Heart right ventricle (tissue), 16 donors: ENCODE measurements around the gene BAHD1. TPM values are rescaled to one million over a fixed set of nuclear protein-coding genes. Genes with fewer than 3 reads are reported as not detected.
A peak's percentile ranks its signal among the peaks of the same experiment; 100 is the strongest.

Experiments
- ATAC-seq, 8 donors: fragments of 200-7000 bp; cut with Tn5 transposase; one replicate each; pipeline ENCODE4 v1.9.1; 2020; ENCODE audit warnings: mild to moderate bottlenecking in 8 of 8, moderate library complexity in 8 of 8, moderate number of reproducible peaks in 1 of 8
- DNase-seq, 2 donors: peaks; one replicate each; pipeline ENCODE4 v3.0.0-alpha.2; 2020
- H3K27ac ChIP-seq, 10 donors: fragments of 200-600 bp; sonication (generic) in 2 of 10; one replicate each; pipeline versions ENCODE4 v1.5.0 to v1.8.0; 2020 to 2022; ENCODE audit warnings: mild to moderate bottlenecking in 3 of 10
- H3K27me3 ChIP-seq, 7 donors: fragments of 200-600 bp; one replicate each; pipeline ENCODE4 v1.8.0; 2021 to 2022; ENCODE audit warnings: mild to moderate bottlenecking in 2 of 7
- H3K36me3 ChIP-seq, 9 donors: fragments of 200-600 bp; sonication (generic) in 1 of 9; one replicate each; pipeline versions ENCODE4 v1.5.0 to v1.8.0; 2020 to 2022; ENCODE audit warnings: mild to moderate bottlenecking in 2 of 9
- H3K4me1 ChIP-seq, 9 donors: fragments of 200-600 bp; sonication (generic) in 1 of 9; one replicate each; pipeline versions ENCODE4 v1.5.0 to v1.8.0; 2020 to 2022; ENCODE audit warnings: mild to moderate bottlenecking in 4 of 9
- H3K4me3 ChIP-seq, 10 donors: fragments of 200-600 bp; sonication (generic) in 2 of 10; one replicate each; pipeline versions ENCODE4 v1.5.0 to v1.8.0; 2020 to 2022; ENCODE audit warnings: mild to moderate bottlenecking in 7 of 10, moderate library complexity in 2 of 10
- H3K9me3 ChIP-seq, 11 donors: fragments of 200-600 bp in 10 of 11; sonication (generic) in 2 of 11; one replicate each; pipeline versions ENCODE4 v1.5.0 to v1.8.0; 2013 to 2022; ENCODE audit warnings: mild to moderate bottlenecking in 2 of 11, control low read depth in 1 of 11, moderate library complexity in 1 of 11
- CTCF ChIP-seq, 9 donors: fragments of 200-600 bp; sonication (generic) in 2 of 9; IDR thresholded peaks; one replicate each; pipeline versions ENCODE4 v1.5.0 to v1.8.0; 2021 to 2022; ENCODE audit warnings: antibody characterized with exemption in 9 of 9, mild to moderate bottlenecking in 5 of 9, moderate library complexity in 1 of 9
- WGBS, 2 donors: extraction: QIAGEN DNeasy Blood & Tissue Kit; methylation state at CpG; one replicate each; pipeline ENCODE4 v1.1.7; 2013; ENCODE audit warnings: inconsistent platforms in 1 of 2; 5-methylcytosine and 5-hydroxymethylcytosine counted together
- intact Hi-C, 10 donors: fragments of 100-400 bp; cut with DNase I; formaldehyde crosslinking; loops; one replicate each; pipeline versions ENCODE4 v1.11.1 to v1.14.2; 2022
- polyA plus RNA-seq, 2 donors: library from polyadenylated mRNA; stranded (reverse); fragments of 200-250 nt; gene quantifications; one replicate each; pipeline ENCODE4 v1.2.3, GENCODE V29; 2013
- total RNA-seq, 10 donors: library from RNA; stranded (reverse); fragmentation: NEBNext Ultra II Directional in 3 of 10; extraction: Animal tissue kit (Norgen Biotek cat#: 25700) in 3 of 10; gene quantifications; one replicate each; pipeline versions ENCODE4 v1.2.1 to v1.2.4, GENCODE V29; 2021 to 2023
- donor health status: Arrhythmogenic right ventricular cardiomyopathy.
- donor health status: ischemic (EF 13 %, LVEDD 7.1; RV severe dilation, severe dysfunction).
- donor health status: healthy with polysubstance abuse.
- donor health status: DM: no; HTN: yes; CAD: no.
- donor health status: DM: no; HTN: no; CAD: no.
- donor health status: ischemic (EF 25% LVEDD 6.9; RV normal size, moderate dysfunction).
- donor health status: ischemic (EF 25% LVEDD 5.7; RV mildly dilated, moderate dysfunction).
- donor health status: healthy.
- donor health status: DM: yes; HTN: yes; CAD: no.
- donor health status: Ischemic cardiomyopathy.
- donor health status: ischemic (EF 35%, LVEDD 5.7; RV mildly dilated, moderate dysfunction).
- donor health status: nonischemic (EF 11% LVEDD 7.7; RV severe dilation, severe dysfunction).
- donor health status: DM: yes; HTN: yes; CAD: no.
- donor health status: PGD.
- donor health status: ischemic (EF 29% LVEDD 5.4; RV normal size, mild dysfunction).
- donor health status: nonischemic (EF 23%, LVEDD 6.1; RV moderate dilation, normal function).

The BAHD1 gene
- total and polyA plus RNA-seq, 12 donors = 8.9 to 17.8 (median 15.8) TPM

GRCh38 chr15:40441565-40442531 lies 1.1 kb downstream of the BAHD1 start:
- Histone ChIP-seq H3K9me3 (no peaks in the 10 kb centered on the region), H3K27me3 (peaks cover 0 to 43% (median 9%) of the 10 kb centered on the region in 7 donors), H3K4me1 (peaks cover 12 to 80% (median 58%) of the 10 kb centered on the region in 9 donors), H3K36me3 (no peaks in the 10 kb centered on the region), H3K27ac (peak overlapping the region in 9 of 10 donors; percentile 28 to 85 (median 75)), H3K4me3 (peak overlapping the region; percentile 73 to 99 (median 88))
- ATAC-seq (peak in 2 of 8 donors; percentile 1 to 8), DNase-seq (no peak)
- intact Hi-C loops = loop anchor here in 3 of 10 donors (5.0 to 10.0 kb wide), 2 partner anchors 63 to 65 kb away; no protein-coding TSS in a partner anchor
- TF ChIP-seq CTCF (IDR thresholded peaks at IDR 0.05) = peak in 6 of 9 donors; percentile 17 to 52 (median 33)
- 1 to 2% methylated on average over 94 to 117 of the region's 119 CpGs for WGBS, 2 donors

- WGBS, 2 donors = 68 to 71% methylated on average over 4 of the region's 4 CpGs
- Histone ChIP-seq H3K27ac (peak overlapping the region in 2 of 10 donors; percentile 5 to 67), H3K4me1 (peaks cover 9 to 72% (median 53%) of the 10 kb centered on the region in 9 donors), H3K4me3 (peak overlapping the region in 2 of 10 donors; percentile 79 to 88), H3K9me3 (no peaks in the 10 kb centered on the region), H3K36me3 (no peaks in the 10 kb centered on the region), H3K27me3 (peaks cover 0 to 29% (median 0%) of the 10 kb centered on the region in 7 donors)
- intact Hi-C loops = loop anchor here in 3 of 10 donors (5.0 to 10.0 kb wide), 2 partner anchors 62 to 64 kb away; no protein-coding TSS in a partner anchor
- DNase-seq (no peak), ATAC-seq (no peak)
- TF ChIP-seq CTCF (IDR thresholded peaks at IDR 0.05) = no peak
These were observed 2.5 kb downstream of the BAHD1 start for GRCh38 chr15:40443255-40443654.

- H3K27ac ChIP-seq = peak overlapping the region in 1 of 10 donors; percentile 67
- no peaks in the 10 kb centered on the region for H3K9me3 ChIP-seq
- DNase-seq (no peak), ATAC-seq (no peak)
- H3K4me1 ChIP-seq = peaks cover 9 to 66% (median 53%) of the 10 kb centered on the region in 9 donors
- H3K4me3 ChIP-seq = no peak overlapping the region
- no peaks in the 10 kb centered on the region for H3K36me3 ChIP-seq
- TF ChIP-seq CTCF (IDR thresholded peaks at IDR 0.05) = no peak
- peaks cover 0 to 23% (median 0%) of the 10 kb centered on the region in 7 donors for H3K27me3 ChIP-seq
- intact Hi-C loops = loop anchor here in 4 of 10 donors (2.0 to 10.0 kb wide), 3 partner anchors 61 to 63 kb away; no protein-coding TSS in a partner anchor
- WGBS, 2 donors = 74 to 80% methylated on average over 3 of the region's 3 CpGs
These were observed 3.1 kb downstream of the BAHD1 start for GRCh38 chr15:40443846-40444245.

DNA sequence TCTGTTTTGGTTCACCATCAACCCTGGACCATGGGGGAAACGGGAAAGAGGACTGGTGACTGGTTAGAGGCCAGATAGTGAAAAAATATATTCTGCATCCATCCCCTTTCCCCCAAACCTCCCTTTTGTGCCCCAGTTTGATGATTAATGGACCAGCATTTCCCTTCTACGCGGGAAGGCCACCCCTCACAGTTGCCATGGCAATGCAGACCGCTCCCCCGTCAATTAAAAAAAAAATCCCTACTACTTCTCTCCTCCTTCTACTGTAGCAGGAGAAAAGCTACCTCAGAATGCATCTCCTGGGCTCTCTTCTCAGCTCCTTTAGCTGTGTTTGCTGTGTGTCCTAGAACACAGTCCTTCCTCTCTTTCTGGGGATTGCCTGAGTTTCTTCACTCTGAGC lies 4.0 kb downstream of the BAHD1 start:
- Histone ChIP-seq H3K4me3 (no peak overlapping the region), H3K27me3 (peaks cover 0 to 15% (median 0%) of the 10 kb centered on the region in 7 donors), H3K4me1 (peaks cover 8 to 61% (median 46%) of the 10 kb centered on the region in 9 donors), H3K36me3 (no peaks in the 10 kb centered on the region), H3K9me3 (no peaks in the 10 kb centered on the region), H3K27ac (peak overlapping the region in 3 of 10 donors; percentile 52 to 57 (median 57))
- no peak for ATAC-seq
- TF ChIP-seq CTCF (IDR thresholded peaks at IDR 0.05) = no peak
- DNase-seq = no peak
- WGBS, 2 donors = 78 to 83% methylated on average over 5 of the region's 5 CpGs
- intact Hi-C loops = loop anchor here in 5 of 10 donors (2.0 to 10.0 kb wide), 3 partner anchors 60 to 63 kb away; no protein-coding TSS in a partner anchor
